Measurements from ENCODE around the gene ITPR3. TPM values are rescaled to one million over a fixed set of nuclear protein-coding genes. Genes with fewer than 3 reads are reported as not detected.

ITPR3 gene
- total RNA-seq, 1 experiment from 2014 or later = 103 TPM

GRCh38 chr6:33607126-33607783, 13.9 kb upstream of the ITPR3 start:
- no peak overlapping the region for H3K4me2 ChIP-seq (ENCODE audit: low read length)

More at GRCh38 chr6:33607126-33607783, 13.9 kb upstream of the ITPR3 start:
- no TSS peak for BruUV-seq (replicated peaks)
- RAD21 ChIA-PET (ENCODE audit: low non-redundant PET in 1 of 2, low total read pairs in 2 of 2, uncharacterized antibody in 2 of 2, unreplicated experiment in 2 of 2) = interaction anchor here (0.7 to 1.9 kb wide), 3 partner anchors 9 to 18 kb away, joined by 4 to 14 read pairs (median 6); no protein-coding TSS in a partner anchor
- Histone ChIP-seq H3K27ac (ENCODE audit: low read depth, low read length) (no peak overlapping the region), H3K9me2 (ENCODE audit: insufficient read depth) (no peaks in the 10 kb centered on the region), H3K9me3 (ENCODE audit: control insufficient read depth in 1 of 2, insufficient read depth in 1 of 2, low read depth in 1 of 2, low read length in 2 of 2) (no peaks in the 10 kb centered on the region), H4K20me1 (ENCODE audit: insufficient read depth) (no peaks in the 10 kb centered on the region), H2AFZ (ENCODE audit: low read depth, low read length, poor library complexity, severe bottlenecking) (no peak overlapping the region), H3K27me3 (ENCODE audit: insufficient read depth, low read length) (no peaks in the 10 kb centered on the region), H3K9ac (ENCODE audit: low read length) (no peak overlapping the region), H3K4me1 (ENCODE audit: control insufficient read depth in 1 of 2, insufficient read depth in 2 of 2, low read length in 2 of 2) (peaks cover 0 to 72% of the 10 kb centered on the region in 2 experiments; a peak in 3 of 4 replicates), H3K36me3 (ENCODE audit: control insufficient read depth in 1 of 2, insufficient read depth in 2 of 2, low read length in 2 of 2) (no peaks in the 10 kb centered on the region), H3K79me2 (ENCODE audit: insufficient read depth, low read length) (no peaks in the 10 kb centered on the region), H3K4me3 (replicated peaks in 1 of 2; ENCODE audit: low read depth in 1 of 2, low read length in 2 of 2) (no peak overlapping the region)
- no peak for ATAC-seq
- intact Hi-C loops (cut with micrococcal nuclease) = no loop called here
- DNase-seq (ENCODE audit: low read depth, low spot score) = no peak
- POLR2A ChIA-PET = interaction anchor here (0.6 to 1.1 kb wide), 4 partner anchors 17 to 104 kb away, joined by 3 to 8 read pairs (median 3); partner anchors contain the start of gene UQCC2
- TF ChIP-seq TCF7L2 (IDR thresholded peaks at IDR 0.05; ENCODE audit: borderline replicate concordance, extremely low read depth, insufficient read depth, insufficient read length) (no peak), EZH2phosphoT487 (IDR thresholded peaks at IDR 0.05; ENCODE audit: borderline replicate concordance) (no peak), CEBPB (IDR thresholded peaks at IDR 0.05; ENCODE audit: low read depth) (no peak), RAD21 (IDR thresholded peaks at IDR 0.05; ENCODE audit: low read depth) (no peak), JUND (IDR thresholded peaks at IDR 0.05) (no peak), SRF (IDR thresholded peaks at IDR 0.05; ENCODE audit: low read depth) (no peak), POLR2A (IDR thresholded peaks at IDR 0.05; ENCODE audit: borderline replicate concordance, extremely low read depth, insufficient read depth, insufficient read length) (no peak), ZNF274 (IDR thresholded peaks at IDR 0.05; ENCODE audit: low read depth, low read length) (no peak), EZH2 (IDR thresholded peaks at IDR 0.05) (no peak), EGR1 (IDR thresholded peaks at IDR 0.05; ENCODE audit: low read depth) (no peak), CBX3 (IDR thresholded peaks at IDR 0.05; ENCODE audit: low read depth) (no peak)
- TF ChIP-seq, protein P1, sequence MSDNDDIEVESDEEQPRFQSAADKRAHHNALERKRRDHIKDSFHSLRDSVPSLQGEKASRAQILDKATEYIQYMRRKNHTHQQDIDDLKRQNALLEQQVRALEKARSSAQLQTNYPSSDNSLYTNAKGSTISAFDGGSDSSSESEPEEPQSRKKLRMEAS (IDR thresholded peaks at IDR 0.05) = no peak
- TF ChIP-seq, protein P2, sequence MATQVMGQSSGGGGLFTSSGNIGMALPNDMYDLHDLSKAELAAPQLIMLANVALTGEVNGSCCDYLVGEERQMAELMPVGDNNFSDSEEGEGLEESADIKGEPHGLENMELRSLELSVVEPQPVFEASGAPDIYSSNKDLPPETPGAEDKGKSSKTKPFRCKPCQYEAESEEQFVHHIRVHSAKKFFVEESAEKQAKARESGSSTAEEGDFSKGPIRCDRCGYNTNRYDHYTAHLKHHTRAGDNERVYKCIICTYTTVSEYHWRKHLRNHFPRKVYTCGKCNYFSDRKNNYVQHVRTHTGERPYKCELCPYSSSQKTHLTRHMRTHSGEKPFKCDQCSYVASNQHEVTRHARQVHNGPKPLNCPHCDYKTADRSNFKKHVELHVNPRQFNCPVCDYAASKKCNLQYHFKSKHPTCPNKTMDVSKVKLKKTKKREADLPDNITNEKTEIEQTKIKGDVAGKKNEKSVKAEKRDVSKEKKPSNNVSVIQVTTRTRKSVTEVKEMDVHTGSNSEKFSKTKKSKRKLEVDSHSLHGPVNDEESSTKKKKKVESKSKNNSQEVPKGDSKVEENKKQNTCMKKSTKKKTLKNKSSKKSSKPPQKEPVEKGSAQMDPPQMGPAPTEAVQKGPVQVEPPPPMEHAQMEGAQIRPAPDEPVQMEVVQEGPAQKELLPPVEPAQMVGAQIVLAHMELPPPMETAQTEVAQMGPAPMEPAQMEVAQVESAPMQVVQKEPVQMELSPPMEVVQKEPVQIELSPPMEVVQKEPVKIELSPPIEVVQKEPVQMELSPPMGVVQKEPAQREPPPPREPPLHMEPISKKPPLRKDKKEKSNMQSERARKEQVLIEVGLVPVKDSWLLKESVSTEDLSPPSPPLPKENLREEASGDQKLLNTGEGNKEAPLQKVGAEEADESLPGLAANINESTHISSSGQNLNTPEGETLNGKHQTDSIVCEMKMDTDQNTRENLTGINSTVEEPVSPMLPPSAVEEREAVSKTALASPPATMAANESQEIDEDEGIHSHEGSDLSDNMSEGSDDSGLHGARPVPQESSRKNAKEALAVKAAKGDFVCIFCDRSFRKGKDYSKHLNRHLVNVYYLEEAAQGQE (IDR thresholded peaks at IDR 0.05; ENCODE audit: low read depth) = no peak
- TF ChIP-seq, protein P3, sequence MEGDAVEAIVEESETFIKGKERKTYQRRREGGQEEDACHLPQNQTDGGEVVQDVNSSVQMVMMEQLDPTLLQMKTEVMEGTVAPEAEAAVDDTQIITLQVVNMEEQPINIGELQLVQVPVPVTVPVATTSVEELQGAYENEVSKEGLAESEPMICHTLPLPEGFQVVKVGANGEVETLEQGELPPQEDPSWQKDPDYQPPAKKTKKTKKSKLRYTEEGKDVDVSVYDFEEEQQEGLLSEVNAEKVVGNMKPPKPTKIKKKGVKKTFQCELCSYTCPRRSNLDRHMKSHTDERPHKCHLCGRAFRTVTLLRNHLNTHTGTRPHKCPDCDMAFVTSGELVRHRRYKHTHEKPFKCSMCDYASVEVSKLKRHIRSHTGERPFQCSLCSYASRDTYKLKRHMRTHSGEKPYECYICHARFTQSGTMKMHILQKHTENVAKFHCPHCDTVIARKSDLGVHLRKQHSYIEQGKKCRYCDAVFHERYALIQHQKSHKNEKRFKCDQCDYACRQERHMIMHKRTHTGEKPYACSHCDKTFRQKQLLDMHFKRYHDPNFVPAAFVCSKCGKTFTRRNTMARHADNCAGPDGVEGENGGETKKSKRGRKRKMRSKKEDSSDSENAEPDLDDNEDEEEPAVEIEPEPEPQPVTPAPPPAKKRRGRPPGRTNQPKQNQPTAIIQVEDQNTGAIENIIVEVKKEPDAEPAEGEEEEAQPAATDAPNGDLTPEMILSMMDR (IDR thresholded peaks at IDR 0.05 in 2 of 3, conservative IDR thresholded peaks at IDR 0.05 in 1 of 3; ENCODE audit: borderline replicate concordance in 1 of 3, insufficient read depth in 1 of 3, low read depth in 2 of 3, low read length in 2 of 3) = no peak
- TF ChIP-seq, protein P4, sequence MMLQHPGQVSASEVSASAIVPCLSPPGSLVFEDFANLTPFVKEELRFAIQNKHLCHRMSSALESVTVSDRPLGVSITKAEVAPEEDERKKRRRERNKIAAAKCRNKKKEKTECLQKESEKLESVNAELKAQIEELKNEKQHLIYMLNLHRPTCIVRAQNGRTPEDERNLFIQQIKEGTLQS (IDR thresholded peaks at IDR 0.05) = no peak
- TF ChIP-seq, protein P5, sequence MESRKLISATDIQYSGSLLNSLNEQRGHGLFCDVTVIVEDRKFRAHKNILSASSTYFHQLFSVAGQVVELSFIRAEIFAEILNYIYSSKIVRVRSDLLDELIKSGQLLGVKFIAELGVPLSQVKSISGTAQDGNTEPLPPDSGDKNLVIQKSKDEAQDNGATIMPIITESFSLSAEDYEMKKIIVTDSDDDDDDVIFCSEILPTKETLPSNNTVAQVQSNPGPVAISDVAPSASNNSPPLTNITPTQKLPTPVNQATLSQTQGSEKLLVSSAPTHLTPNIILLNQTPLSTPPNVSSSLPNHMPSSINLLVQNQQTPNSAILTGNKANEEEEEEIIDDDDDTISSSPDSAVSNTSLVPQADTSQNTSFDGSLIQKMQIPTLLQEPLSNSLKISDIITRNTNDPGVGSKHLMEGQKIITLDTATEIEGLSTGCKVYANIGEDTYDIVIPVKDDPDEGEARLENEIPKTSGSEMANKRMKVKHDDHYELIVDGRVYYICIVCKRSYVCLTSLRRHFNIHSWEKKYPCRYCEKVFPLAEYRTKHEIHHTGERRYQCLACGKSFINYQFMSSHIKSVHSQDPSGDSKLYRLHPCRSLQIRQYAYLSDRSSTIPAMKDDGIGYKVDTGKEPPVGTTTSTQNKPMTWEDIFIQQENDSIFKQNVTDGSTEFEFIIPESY (IDR thresholded peaks at IDR 0.05; ENCODE audit: extremely low read depth, insufficient replicate concordance, low read length) = no peak
- CTCF ChIA-PET = interaction anchor here (1.1 to 1.9 kb wide), 4 partner anchors 9 to 152 kb away, joined by 3 to 17 read pairs (median 4); no protein-coding TSS in a partner anchor
